GM12872 (cell line): ENCODE measurements around the gene CILP2.

Experiments
- TF ChIP-seq, protein P1 (sequence below): IDR thresholded peaks from 3 replicates; pipeline ENCODE4 v1.5.1; 2011; ENCODE audit warnings: low read depth, mild to moderate bottlenecking, low read length, moderate library complexity; ENCODE audit not compliant: insufficient read depth

CILP2 gene

DNA sequence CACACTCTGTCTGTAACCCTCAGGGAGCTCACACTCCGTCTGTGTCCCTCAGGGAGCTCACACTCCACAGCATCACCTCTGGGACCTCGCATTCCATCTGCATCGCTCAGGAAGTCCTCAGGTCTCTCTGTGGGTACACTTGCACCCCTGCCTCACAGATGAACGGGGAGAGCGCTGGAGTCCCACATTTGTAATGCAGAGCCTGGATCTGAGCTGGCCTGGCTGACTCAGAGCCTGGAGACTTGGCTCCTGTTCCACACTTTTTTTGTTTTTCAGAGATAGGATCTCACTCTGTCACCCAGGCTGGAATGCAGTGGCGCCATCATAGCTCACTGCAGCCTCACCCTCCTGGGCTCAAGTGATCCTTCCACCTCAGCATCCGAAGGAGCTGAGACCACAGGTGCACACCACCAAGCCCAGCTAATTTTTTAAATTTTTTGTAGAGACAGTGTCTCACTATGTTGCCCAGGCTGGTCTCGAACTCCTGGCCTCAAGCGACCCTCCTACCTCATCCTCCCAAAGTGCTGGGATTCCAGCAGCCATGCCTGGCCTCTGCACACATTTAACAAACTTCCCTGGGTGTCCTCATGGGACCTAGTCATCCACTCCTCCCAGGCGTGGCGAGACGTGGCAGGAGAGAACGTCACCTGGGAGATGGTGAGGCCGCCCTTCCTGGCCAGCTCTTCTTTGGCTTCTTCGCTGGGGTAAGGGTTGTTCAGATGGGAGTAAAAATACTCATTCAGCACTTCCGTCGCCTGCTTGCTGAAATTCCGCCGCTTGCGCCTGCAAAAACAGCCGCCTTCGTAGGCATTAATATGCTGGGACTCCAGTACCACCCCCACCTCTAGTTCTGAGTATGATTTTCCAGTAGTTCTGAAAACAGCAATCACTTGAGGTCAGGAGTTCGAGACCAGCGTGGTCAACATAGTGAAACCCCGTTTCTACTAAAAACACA lies 31.0 kb downstream of the CILP2 start:
- TF ChIP-seq, protein P1, sequence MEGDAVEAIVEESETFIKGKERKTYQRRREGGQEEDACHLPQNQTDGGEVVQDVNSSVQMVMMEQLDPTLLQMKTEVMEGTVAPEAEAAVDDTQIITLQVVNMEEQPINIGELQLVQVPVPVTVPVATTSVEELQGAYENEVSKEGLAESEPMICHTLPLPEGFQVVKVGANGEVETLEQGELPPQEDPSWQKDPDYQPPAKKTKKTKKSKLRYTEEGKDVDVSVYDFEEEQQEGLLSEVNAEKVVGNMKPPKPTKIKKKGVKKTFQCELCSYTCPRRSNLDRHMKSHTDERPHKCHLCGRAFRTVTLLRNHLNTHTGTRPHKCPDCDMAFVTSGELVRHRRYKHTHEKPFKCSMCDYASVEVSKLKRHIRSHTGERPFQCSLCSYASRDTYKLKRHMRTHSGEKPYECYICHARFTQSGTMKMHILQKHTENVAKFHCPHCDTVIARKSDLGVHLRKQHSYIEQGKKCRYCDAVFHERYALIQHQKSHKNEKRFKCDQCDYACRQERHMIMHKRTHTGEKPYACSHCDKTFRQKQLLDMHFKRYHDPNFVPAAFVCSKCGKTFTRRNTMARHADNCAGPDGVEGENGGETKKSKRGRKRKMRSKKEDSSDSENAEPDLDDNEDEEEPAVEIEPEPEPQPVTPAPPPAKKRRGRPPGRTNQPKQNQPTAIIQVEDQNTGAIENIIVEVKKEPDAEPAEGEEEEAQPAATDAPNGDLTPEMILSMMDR: no peak

GRCh38 chr19:19570571-19570970 lies 32.5 kb downstream of the CILP2 start:
- TF ChIP-seq, protein P1: no peak

GRCh38 chr19:19571071-19571786 lies 33.2 kb downstream of the CILP2 start:
- TF ChIP-seq, protein P1: no peak

GRCh38 chr19:19575411-19575810 lies 37.3 kb downstream of the CILP2 start:
- TF ChIP-seq, protein P1: no peak

GRCh38 chr19:19578252-19578651 lies 40.2 kb downstream of the CILP2 start:
- TF ChIP-seq, protein P1: no peak

DNA sequence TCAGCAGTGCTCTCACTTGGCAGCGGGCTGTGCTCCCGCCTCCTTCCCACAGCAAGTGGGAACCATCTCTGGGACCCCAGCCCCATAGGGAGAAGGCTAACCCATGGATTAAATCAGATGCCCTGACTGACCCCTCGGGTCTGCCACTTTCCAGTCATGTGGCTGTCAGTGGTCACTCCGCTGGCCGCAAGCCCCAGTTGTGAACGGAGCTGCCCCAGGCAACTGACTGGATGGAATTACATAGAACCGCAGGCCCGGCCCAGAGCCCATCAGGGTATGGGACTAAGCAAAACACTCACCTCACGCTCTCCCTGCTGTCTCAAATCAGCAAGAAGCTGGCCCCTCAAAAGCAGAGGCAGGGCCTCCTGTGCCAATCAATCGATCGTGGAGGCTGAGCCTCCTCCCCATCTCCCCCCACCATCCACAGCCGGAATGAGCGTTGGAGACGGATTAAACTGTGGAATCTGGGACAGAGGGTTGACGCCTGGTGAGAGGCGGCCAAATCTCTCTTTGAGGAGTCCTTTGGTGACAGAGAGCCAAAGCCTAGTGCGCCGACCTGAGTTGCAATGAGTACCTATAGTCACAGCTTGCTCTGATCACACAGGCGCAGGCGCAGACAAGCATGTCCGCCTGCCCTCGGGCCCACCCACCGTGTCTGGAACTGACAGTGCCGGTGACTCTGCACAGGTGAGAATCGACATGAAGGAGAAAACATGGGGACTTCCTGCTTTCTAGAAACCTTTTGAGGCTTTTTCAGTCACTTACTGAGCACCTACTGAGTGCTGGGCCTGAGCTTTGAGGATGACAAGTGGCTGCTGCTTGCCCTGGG lies 41.7 kb downstream of the CILP2 start:
- TF ChIP-seq, protein P1: no peak

DNA sequence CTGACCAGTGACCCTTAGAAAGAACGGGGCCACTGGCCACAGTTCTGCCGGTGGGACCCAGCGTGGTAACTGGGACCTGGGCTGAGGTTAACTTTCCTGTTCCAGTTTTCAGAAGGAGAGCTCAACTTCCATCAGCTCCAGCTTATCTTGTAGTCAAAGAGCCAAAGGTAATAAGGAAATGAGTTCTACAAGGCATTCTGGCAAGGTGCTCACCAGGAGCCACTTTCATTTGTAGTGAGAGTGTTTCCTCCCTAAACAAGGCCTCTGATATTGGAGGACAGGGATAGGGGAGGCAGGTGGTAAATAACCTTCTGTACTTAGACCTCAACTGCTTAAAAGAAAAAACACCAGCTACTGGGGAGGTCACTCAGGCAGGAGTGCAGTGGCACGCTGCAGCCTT lies 42.4 kb downstream of the CILP2 start:
- TF ChIP-seq, protein P1: no peak
